Testis (tissue), 3 donors: Measurements from ENCODE around the gene EBPL. TPM values are rescaled to one million over a fixed set of nuclear protein-coding genes. Genes with fewer than 3 reads are reported as not detected.

Source experiments
- DNase-seq: peaks from one replicate; pipeline ENCODE4 v3.0.0-alpha.2; 2019
- H3K27ac ChIP-seq, 2 donors: fragments of 200-600 bp; sonication (generic); one replicate each; pipeline ENCODE4 v1.5.1; 2019
- H3K27me3 ChIP-seq: fragments of 200-600 bp; sonication (generic); one replicate; pipeline ENCODE4 v1.5.1; 2019
- H3K36me3 ChIP-seq: fragments of 200-600 bp; sonication (generic); one replicate; pipeline ENCODE4 v1.5.1; 2017; ENCODE audit warnings: low read depth; ENCODE audit errors: missing control alignments
- H3K4me1 ChIP-seq: fragments of 200-600 bp; sonication (generic); one replicate; pipeline ENCODE4 v1.5.1; 2019
- H3K4me3 ChIP-seq, 2 donors: fragments of 200-600 bp; sonication (generic); one replicate each; pipeline ENCODE4 v1.5.1; 2017 to 2019
- H3K9me3 ChIP-seq: fragments of 200-600 bp; sonication (generic); one replicate; pipeline ENCODE4 v1.5.1; 2017
- POLR2A ChIP-seq: fragments of 450-650 bp; IDR thresholded peaks from one replicate; pipeline ENCODE4 v1.6.1; 2017; ENCODE audit warnings: antibody characterized with exemption, mild to moderate bottlenecking, moderate library complexity
- WGBS, 2 donors: methylation state at CpG; one replicate each; pipeline ENCODE4 v1.1.5; 2018; 5-methylcytosine and 5-hydroxymethylcytosine counted together
- intact Hi-C: fragments of 100-400 bp; cut with DNase I; formaldehyde crosslinking; loops from one replicate; pipeline ENCODE4 v1.15.1; 2023; ENCODE audit warnings: low total_unique reads
- polyA plus RNA-seq: library from polyadenylated mRNA; stranded (reverse); fragments of 350-450 nt; fragmentation: Illumina TruSeq; extraction: RNeasy Lipid Tissue Mini Kit (QIAGEN cat#74804); gene quantifications from one replicate; pipeline ENCODE4 v1.2.3, GENCODE V29; 2014; ENCODE audit warnings: low read depth, low replicate concordance; ENCODE audit not compliant: insufficient read depth
- total RNA-seq, 2 donors: library from RNA; depleted of rRNA; stranded (reverse); fragments of >200 nt; gene quantifications; one replicate each; pipeline ENCODE4 v1.2.3, GENCODE V29; 2016
- TF ChIP-seq, protein P1 (sequence below), 3 experiments: fragments of 450-650 bp in 2 of 3; fragments of 200-600 bp in 1 of 3; sonication (generic) in 1 of 3; IDR thresholded peaks; one replicate each; pipeline ENCODE4 v1.5.1; 2016 to 2019; ENCODE audit warnings: antibody characterized with exemption in 3 of 3, mild to moderate bottlenecking in 2 of 3, moderate library complexity in 1 of 3

The EBPL gene
- total and polyA plus RNA-seq, 3 donors from 2014 or later: 26.7 to 84.7 (median 35.9) TPM

DNA sequence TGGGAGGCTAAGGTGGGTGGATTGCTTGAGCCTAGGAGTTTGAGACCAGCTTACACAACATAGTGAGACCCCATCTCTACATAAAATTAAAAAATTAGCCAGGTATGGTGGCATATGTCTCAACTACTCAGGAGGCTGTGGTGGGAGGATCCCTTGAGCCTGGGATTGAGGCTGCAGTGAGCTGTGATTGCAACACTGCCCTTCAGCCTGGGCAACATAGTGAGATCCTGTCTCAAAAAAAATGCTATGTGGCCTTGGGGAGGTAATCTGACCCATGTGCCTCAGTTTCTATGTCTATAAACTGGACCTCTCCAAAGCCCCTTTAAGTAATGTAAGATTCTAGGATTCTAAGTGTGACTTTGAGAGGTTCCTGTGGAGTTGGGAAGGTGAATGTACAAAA is 37.8 kb downstream of the EBPL start:
- H3K4me1 ChIP-seq: no peaks in the 10 kb centered on the region
- H3K36me3 ChIP-seq: no peaks in the 10 kb centered on the region
- H3K4me3 ChIP-seq: no peak overlapping the region
- intact Hi-C loops: loop anchor here (10.0 kb wide), 1 partner anchor 191 kb away; no protein-coding TSS in a partner anchor
- TF ChIP-seq POLR2A: no peak
- TF ChIP-seq, protein P1, sequence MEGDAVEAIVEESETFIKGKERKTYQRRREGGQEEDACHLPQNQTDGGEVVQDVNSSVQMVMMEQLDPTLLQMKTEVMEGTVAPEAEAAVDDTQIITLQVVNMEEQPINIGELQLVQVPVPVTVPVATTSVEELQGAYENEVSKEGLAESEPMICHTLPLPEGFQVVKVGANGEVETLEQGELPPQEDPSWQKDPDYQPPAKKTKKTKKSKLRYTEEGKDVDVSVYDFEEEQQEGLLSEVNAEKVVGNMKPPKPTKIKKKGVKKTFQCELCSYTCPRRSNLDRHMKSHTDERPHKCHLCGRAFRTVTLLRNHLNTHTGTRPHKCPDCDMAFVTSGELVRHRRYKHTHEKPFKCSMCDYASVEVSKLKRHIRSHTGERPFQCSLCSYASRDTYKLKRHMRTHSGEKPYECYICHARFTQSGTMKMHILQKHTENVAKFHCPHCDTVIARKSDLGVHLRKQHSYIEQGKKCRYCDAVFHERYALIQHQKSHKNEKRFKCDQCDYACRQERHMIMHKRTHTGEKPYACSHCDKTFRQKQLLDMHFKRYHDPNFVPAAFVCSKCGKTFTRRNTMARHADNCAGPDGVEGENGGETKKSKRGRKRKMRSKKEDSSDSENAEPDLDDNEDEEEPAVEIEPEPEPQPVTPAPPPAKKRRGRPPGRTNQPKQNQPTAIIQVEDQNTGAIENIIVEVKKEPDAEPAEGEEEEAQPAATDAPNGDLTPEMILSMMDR (IDR thresholded peaks at IDR 0.05): no peak
- H3K9me3 ChIP-seq: no peaks in the 10 kb centered on the region
- H3K27me3 ChIP-seq: no peaks in the 10 kb centered on the region
- no peak for DNase-seq
- H3K27ac ChIP-seq: no peak overlapping the region

DNA sequence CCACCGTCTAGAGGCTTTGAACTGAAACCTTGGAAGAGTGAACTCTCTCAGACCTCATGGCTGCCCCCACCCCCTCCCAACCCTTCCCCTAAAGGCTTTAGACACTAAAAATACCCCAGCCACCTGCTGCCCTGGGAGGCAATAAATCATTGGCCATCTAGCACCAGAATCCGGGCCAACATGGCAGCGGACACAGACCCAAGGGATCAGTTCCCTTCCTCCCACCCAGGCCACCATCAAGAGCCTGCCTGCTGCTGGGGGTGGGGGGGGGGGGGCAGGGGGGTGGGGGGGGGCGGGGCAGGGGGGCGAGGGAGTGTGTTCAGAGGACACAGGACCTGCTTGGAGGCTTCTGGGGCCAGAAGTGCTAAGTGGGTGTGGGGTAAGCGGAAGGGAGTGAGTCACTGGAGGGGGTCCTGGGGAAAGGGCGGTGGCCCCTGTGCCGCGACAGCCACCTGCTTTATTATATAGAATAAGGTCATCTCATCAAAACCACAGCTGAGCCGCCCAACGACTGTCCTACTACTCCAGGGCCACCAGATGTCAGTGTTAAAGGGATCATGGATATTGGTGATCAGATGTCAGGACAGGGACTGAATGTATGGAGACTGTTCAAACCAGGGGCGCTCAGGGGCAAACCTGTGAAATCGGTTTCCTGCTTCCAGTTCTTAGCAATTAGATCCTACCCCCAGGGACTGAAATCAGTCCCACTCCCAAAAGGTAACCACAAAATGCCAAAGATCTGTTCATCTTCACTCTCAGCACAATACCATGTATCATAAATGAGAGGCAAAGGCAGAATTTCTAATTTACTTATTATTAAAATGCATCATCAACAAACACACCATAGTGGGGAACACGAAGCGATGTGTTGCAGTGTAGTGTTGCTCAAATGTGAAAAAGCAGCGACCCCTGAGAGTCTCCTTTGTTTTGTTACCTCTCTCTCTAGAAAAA is 38.7 kb downstream of the EBPL start:
- 49 to 53% methylated on average over 14 to 16 of the region's 16 CpGs for whole genome bisulfite sequencing, 2 donors
- no peaks in the 10 kb centered on the region for H3K9me3 ChIP-seq
- peak; percentile 60 for DNase-seq
- no peaks in the 10 kb centered on the region for H3K36me3 ChIP-seq
- intact Hi-C loops: loop anchor here (10.0 kb wide), 1 partner anchor 192 kb away; no protein-coding TSS in a partner anchor
- H3K4me3 ChIP-seq: no peak overlapping the region
- TF ChIP-seq, protein P1 (IDR thresholded peaks at IDR 0.05): peak; percentile 13 to 43 (median 27)
- TF ChIP-seq POLR2A: no peak
- no peaks in the 10 kb centered on the region for H3K4me1 ChIP-seq
- no peaks in the 10 kb centered on the region for H3K27me3 ChIP-seq
- no peak overlapping the region for H3K27ac ChIP-seq

DNA sequence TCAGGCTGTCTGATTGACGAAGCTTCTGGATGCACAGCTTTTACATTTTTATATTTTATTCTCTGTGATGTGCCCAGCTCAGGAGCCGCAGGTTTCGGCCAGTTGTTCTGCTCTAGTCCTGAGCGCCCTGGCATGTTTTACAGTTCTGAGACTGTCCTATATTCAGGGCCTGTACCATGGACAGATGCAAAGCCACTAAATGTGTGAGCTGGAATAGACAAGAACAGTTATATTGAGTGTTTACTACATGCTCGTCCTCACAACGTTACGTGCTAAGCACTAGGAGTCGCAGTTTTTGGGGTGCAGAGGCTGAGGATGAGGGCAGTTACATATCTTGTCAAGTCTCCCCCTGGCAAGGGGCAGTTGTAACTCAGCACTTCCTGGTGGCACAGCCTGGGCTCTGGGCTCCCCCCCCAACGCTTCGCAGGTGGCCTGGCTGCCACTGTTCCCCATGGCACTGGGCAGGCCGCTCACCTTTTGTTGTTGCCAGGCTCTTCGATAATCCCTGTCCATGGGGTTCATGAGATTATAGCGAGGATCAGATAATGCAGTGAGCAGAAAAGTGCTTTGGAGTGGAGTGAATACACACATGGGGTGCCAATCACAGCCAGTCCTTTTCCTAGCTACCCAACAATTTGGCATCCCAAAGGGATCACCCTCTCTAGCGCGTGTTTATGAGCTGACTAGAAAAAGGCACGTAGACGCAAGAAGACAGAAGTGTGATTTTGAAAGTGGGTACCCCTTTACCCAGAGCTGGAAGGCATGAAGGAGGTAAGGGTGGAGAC is 39.5 kb downstream of the EBPL start:
- H3K4me1 ChIP-seq: no peaks in the 10 kb centered on the region
- H3K4me3 ChIP-seq: no peak overlapping the region
- H3K27ac ChIP-seq: no peak overlapping the region
- no peak for DNase-seq
- H3K36me3 ChIP-seq: no peaks in the 10 kb centered on the region
- H3K9me3 ChIP-seq: no peaks in the 10 kb centered on the region
- intact Hi-C loops: loop anchor here (10.0 kb wide), 1 partner anchor 193 kb away; no protein-coding TSS in a partner anchor
- H3K27me3 ChIP-seq: no peaks in the 10 kb centered on the region
- WGBS, 2 donors: 80 to 85% methylated on average over 15 to 17 of the region's 17 CpGs
- TF ChIP-seq, protein P1 (IDR thresholded peaks at IDR 0.05): no peak
- TF ChIP-seq POLR2A: no peak

DNA sequence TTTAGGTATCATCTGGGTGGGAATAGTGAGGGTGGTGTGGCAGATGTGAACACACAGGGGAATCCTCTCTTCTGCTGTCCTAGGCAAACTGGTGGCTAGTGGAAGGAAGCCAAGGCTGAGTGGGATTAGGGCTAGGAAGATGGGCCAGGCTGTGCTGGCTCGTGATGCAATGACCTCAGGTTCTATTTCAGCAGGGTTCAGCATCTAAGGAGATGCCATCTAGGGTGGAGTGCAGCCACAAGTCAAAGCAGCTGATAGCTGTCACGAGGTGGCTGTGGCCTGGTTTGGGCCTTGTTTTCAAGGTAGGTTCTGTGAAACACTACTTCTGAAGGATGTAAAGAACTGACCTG is 41.3 kb downstream of the EBPL start:
- Histone ChIP-seq H3K4me1 (no peaks in the 10 kb centered on the region), H3K27me3 (no peaks in the 10 kb centered on the region), H3K4me3 (no peak overlapping the region), H3K27ac (no peak overlapping the region), H3K9me3 (no peaks in the 10 kb centered on the region), H3K36me3 (no peaks in the 10 kb centered on the region)
- intact Hi-C loops: loop anchor here (10.0 kb wide), 1 partner anchor 195 kb away; no protein-coding TSS in a partner anchor
- no peak for DNase-seq
- TF ChIP-seq POLR2A: no peak
- WGBS, 2 donors: 75 to 89% methylated on average over 2 of the region's 2 CpGs
